SHP77 (cell line): ENCODE measurements around the gene TCERG1L.
A peak's percentile ranks its signal among the peaks of the same experiment; 100 is the strongest.
"Not testable (repeated sequence)": the region's sequence is repeated elsewhere in the genome, so short reads cannot be mapped to it uniquely, and the experiment has no call there.

Experiments
- DNase-seq, 2 experiments: peaks; one replicate each; lab custom pipeline; 2025; lab: John Stamatoyannopoulos, UW

The TCERG1L gene

DNA sequence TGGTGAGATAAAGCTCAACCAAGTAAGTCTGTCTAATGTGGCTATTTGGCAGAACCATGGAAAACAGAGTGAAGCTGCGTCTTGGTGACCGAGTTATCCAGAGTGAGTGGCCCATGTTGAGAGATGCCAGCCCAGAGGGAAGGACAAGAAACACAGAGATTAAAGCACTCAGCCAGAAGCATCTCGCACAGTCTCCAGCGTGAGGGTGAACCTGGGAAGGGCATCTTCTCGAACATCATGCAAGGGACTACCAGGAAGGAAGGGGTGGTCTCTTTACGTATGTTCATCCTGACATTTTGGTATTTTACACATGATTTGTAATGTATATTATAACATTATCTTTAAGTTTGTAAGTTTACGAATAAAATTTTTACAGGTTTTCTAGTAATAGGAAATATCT, 146.4 kb downstream of the TCERG1L start:
- DNase-seq: no peak

DNA sequence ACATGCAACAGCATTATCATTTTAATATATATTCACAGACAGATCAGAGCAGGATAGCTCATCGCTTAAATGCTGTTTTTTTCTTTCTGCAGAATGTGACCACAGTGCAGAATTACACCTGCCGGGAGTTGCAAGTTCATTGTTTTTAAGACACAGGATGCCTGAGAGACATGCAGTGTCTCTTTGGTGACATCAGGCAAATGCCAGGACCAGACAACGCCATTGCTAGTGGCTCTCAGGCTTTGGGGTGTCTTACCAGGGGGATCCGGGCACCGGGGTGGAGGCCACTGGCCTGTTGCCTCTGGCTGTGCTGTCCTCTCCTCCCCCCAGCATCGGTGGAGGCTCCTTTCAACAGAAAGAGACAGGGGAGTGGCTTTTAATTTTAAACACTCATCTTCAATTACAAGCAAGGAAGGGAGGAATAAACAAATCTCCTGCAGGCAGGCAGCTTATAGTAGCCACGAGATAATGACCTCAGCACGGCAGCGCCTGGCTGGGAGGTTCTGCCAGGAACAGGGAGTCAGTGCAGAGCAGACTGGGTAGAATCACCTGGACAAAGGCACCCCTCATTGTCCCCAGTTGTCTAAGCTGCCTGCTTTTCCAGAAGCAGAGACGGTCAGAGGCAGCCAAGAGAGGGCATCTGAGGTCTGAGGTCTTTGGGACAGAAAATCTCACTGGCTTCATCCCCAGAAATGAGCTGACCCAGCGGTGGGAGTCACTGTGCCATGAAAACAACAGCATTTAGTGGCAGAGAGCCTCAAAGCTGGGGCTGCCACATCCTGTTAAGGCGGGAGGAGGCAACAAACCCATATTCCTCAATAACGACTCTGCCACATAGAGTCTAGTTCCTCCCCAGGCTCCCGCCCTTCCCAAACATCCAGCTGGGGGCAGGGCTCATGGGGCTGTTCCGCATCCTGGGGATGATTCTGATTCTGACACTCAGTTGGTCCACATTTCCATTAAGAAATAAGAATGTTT, 148.4 kb downstream of the TCERG1L start:
- no peak for DNase-seq

DNA sequence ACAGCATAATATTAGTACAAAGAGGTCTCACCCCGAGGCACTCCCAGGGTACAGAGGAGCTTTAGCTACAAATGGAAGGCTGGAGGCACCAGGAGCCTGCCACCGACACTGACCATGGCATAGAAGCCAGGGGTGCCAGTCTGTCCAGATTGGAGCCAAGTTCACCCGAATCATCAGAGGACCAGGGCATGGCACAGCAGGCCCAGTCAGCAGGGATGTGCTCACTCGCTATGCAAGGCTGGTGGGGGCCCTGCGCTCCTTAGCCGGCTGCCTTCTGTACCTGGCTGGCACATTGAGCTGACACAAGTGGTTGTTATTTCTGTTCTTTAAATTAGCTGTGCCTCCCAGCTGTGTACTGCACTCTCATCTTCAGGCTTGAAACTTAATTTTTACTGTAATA, 149.3 kb downstream of the TCERG1L start:
- DNase-seq: no peak

DNA sequence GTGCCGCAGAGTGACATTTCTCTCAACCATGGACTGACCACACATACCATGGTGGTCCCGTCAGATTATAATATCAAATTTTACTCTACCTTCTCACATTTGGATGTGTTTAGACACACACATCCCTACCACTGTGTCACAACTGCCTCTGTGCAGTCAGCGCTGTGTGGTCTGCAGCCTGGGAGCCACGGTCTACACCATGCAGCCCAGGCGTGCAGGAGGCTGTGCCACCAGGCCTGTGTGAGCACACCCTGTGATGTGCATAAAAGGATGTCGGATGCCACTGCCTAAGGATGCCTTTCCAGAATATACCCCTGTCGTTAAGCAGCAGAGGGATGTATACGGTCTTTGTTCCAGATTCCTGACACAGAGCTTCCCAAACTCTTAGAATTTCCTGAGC, 150.4 kb downstream of the TCERG1L start:
- DNase-seq: no peak

DNA sequence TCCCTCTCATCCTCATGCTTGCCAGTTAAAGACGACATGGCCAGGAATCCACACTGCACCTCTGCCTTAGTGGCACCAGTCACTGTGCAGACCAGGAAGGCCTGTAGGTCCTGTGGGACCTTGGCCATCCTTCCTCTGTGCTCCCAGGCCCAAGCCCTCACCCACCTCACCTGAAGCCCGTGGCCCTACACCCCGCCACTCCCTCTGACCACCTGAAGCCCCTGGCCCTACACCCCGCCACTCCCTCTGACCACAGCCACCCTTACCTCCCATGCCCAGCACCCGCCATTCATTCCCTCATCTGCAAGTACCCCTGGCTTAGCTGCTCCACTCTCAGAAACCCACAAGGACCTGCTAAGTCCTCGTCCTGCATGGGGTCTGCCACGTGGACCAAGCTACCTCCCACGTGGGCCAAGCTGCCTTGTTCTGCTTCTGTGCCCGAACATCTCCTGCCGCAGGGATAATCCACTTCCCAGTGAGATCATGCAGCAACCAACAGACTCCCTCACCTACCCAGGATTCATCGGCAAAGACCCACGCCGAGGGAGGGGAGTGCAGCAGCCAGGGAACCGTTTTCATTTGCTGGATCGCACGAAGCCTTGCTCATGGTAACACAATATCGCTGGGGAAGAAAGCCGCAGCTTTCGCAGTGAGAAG, 151.2 kb downstream of the TCERG1L start:
- DNase-seq: no peak

DNA sequence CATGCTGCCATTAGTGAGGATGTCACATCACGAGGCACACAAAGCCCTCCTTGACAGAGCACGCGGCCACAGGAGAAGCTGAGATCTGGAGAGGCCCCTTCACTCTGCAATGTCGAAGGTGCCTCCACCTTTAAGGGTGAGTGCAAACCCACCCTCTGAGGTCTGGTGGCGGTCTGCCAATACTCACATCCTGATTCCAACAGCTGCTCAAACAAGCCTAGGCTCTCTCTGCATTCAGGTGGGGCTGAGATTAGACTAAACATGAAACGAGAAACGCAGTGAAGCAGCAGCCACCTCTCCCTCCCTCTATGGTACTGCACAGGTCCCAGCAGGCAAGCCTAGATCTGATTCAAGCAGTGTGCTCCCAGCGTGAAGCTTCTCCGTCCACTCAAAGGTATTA, 151.8 kb downstream of the TCERG1L start:
- peak in 1 of 2 experiments; percentile 13 for DNase-seq

DNA sequence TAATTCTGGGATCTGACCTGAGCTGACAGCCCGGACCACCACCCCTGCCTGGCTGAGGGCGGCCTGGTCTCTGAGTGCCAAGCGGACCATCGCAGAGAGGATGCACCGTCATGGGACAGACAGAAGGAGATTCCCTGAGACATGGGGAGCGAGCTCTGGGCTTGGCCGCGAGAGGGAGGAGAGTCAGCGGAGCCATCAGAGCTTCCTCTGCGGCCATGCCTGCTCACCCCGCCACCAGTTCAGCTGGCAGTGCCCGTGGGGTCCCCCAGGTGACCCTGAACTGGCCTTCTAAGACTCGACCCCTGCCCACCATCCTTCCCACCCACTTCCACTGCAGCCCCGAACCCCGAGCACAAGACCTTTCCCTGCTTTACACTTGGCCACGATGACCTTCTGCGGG, 152.8 kb downstream of the TCERG1L start:
- DNase-seq: no peak

DNA sequence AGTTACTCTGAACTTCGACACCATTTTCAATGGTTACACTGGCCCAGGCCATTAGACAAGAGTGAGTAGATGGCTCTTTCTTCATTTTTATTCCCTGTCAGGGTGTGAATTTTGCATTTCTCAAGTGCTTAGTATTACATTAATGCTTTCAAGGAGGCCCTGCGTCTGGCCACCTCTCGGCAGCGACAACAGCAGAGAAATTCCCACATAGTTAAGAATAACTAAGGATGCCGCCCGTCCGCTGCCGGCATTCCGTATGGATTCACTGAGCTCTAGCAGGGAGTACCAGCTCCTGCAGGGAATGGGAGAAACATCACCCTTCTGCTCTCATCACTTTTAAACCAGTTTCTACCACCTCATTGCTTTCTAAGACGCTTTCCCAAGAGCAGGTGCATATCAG, 153.6 kb downstream of the TCERG1L start:
- no peak for DNase-seq

DNA sequence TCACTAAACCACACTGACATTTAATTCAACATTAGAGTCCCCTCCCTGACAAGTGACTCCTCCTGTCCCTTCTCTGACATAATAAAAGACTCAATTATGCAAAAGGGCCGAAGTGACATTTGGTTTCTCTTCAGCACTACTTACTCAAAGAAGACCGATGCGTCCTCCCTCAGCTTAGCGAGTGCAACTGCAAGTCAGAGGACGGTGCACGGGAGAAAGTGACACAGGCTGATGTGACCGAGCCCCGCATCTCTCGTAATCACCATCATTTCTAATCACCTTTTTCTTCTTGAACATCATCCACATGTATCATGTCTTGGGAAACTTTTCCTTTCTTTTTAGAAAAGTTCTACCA, 155.7 kb downstream of the TCERG1L start:
- DNase-seq: no peak

DNA sequence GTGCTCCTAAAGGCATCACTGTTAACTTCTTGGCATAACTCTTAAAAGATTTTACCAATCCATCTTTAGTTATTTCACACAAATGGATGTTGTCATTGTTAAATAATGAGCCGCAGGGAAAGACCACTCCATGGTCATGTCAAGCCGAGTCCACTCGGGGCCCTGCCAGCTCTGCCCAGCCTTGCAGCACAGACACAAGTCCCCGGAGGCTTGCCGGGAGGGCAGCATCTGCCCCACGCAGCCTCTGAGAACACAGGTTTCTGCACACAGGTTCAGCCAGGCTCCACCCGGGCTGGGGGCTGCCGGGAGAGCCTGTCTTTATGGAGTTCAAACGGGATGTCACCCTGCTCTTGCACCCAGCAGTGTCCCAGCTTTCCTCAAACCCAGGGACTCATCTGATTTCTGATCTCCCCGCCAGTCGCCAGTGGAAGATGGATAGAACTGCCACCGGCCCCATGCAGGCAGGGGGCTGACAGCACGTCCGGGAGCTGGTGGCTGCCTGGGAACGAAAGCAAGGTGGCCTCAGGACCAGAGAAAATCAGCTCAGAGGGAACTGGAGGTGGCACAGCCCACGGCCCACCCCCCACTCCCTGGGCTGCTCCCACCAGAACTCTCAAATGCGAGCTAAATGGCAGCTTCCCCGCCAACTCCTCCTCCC, 156.2 kb downstream of the TCERG1L start:
- no peak for DNase-seq

DNA sequence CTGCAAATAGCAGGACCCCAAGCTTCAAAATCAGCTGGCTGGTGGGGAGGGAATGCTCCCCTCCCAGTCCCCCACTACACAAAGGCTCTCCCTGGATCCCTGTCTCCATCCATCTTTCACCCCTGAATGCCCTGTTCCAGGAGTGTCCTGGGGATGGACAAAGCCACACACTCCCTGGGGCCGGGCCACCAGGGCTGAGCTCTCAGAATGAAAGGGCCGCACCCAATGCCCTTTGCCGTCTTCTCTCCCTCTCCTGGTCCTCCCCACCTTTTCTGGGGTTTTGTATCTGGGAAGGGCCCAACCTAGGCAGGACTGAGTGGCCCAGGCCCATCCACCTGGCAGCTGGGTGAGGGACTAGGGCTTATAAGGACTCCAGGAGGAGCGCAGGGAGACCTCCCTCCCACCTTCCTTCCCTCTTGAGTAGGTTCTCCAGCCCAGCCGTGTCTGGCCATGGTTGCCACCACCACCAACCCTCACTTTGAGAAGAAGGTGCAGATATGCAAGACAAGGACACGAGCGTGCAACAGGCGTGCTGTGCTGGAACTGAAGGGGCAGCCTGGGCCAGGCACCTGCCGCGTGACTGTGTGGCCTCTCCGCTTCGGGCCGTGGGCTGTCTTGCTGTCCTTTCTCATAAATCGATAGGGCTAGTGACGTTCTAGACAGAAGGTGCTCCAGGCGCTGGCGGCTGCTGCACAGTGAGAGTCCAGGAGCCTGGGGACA, 157.1 kb downstream of the TCERG1L start:
- DNase-seq: no peak

DNA sequence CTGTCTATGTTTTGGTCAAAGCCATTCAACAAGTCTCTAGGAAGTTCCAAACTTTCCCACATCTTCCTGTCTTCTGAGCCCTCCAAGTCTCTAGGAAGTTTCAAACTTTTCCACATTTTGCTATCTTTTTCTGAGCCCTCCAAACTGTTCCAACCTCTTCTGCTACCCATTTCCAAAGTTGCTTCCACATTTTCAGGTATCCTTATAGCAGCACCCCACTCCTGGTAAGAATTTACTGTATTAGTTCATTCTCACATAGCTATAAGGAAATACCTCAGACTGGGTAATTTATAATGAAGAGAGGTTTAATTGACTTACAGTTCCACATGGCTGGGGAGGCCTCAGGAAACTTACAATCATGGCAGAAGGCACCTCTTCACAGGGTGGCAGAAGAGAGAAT, 159.1 kb downstream of the TCERG1L start:
- DNase-seq: not testable (repeated sequence)

DNA sequence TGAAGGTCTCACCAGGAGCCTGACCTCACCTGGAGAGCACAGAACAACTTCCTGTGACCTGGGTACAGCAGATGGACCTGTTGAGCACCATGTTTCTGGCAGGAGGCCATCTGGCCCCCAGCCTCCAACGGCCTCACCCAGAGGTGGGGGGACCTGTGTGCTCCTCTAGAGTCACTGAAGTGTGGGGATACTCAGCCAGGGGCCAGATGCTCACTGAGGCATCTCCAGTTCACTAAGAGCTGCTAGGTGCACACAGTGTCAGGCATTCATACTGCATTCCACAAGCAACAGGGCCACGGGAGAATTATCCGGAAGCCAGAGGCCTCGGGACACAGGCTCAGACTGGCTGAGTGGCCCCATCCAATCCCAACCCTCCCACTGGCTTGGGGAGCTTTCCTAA, 161.4 kb downstream of the TCERG1L start:
- DNase-seq: no peak

DNA sequence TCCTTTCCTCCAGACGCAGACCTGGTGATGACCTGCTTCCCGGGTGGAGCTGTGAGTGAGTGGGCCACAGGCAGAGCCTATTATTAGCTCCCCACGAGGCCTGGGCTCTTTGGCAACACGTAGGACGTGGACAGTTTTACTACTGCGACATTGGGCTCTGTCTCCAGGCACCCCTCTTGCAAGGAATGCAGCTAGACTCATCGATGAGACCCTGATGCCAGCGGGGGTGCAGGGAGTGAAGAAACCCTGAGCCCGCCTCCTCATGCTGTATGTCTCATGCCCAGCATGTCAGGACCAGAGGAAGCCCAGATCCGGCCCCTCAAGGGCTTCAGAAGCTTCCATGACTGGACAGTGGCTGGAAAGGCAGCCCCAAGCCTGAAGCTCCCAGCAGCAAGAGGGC, 161.9 kb downstream of the TCERG1L start:
- no peak for DNase-seq

DNA sequence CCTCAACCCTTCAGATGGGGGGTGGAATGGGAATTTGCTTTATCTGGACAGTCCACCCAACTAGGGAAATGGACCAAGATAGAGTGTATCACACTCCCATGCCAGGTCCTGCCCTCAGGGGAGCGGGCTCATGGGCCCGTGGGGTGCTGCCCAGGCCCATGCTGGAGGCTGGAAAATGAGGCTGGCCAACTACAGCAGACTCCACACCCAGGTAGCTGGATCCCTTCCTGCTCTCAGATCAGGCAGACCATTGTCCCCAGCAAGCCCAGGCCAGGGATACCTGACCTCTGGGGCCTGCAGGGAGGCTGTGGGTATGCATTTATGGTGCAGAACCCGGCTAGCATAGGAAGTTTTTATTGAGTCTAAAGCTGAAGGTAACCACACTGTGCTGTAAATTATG, 162.4 kb downstream of the TCERG1L start:
- no peak for DNase-seq

DNA sequence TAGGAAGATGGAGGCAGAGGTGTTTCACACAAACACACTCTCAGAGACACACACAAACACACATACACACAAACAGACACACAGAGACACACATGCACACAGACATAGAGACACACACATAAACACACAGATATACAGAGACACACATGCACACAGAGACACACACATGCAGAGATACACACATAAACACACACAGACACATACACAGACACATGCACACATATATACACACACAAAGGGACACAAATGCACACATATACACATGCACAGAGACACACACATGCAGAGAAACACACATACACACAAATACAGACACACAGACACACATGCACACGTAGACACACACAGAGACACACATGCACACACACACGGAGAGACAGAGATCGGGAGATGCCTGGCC, 163.3 kb downstream of the TCERG1L start:
- DNase-seq: no peak

DNA sequence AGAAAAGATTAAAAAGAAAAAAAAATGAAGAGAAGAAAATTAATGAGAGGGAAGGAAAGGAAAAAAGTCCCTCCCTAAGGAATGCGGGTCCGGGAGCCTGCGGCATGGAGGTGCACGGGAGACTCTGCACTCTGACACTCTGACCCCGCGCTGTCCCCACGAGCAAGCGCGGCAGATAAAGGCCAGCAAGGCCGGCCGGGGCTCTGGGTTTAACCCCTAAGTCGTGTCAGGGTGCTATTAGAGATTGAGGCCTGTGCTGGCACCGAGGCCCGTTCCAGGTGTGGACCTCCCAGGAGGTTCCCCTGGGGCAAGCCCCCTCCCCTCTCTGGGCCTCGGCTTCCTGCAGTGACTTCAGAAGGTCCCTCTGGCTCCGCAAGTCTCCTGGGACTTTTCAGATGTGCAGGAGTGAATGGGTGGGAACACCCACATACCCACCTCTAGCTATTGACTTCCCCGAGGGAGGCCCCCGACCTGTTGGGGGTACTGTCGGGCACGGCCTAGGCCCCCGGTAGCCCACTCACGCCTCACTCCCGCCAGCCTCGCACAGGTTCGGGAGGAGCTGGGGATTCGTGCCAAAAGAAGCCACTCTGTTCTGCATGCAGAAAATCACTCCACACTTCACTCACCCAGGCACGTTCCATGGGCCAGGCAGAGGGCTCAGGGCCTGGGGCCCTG, 164.1 kb downstream of the TCERG1L start:
- DNase-seq: no peak

DNA sequence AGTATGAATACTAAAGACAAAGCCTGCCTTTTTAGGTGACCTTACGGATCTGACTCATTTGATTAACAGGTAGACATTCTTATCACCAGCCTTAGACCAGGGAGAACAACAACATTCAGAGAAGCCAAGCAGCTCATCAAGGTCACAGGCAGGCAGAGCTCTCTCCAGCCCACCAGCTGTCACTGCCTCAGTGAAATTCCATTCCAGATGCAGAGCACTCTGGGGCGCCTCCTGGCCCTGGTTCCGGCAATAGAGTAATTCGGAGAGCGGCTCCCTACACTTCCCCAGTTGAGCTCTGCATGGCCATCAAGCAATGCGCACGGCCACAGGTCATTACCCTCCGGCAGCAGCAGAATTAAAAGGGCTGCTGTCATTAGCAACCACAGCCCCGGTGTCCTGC, 164.7 kb downstream of the TCERG1L start:
- DNase-seq: no peak

DNA sequence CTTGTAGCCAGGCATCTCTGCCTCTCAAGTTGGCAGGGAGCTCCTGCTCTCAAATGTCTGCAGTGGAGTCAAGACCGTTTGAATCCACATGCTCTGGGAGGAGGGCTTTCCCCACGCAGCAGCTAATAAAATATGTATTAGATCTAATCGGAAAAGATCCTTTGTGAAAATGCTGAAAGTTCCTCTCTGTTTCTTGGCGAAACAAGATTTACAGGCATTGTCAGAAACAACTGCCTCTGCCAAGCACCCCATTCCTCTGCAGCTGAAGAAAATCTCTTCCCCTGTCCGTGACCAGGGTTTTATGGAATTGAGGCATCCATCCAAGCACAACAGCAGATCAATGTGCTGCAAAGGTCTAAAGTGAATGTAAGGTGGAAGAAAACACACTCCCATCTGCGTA, 165.8 kb downstream of the TCERG1L start:
- DNase-seq: no peak

DNA sequence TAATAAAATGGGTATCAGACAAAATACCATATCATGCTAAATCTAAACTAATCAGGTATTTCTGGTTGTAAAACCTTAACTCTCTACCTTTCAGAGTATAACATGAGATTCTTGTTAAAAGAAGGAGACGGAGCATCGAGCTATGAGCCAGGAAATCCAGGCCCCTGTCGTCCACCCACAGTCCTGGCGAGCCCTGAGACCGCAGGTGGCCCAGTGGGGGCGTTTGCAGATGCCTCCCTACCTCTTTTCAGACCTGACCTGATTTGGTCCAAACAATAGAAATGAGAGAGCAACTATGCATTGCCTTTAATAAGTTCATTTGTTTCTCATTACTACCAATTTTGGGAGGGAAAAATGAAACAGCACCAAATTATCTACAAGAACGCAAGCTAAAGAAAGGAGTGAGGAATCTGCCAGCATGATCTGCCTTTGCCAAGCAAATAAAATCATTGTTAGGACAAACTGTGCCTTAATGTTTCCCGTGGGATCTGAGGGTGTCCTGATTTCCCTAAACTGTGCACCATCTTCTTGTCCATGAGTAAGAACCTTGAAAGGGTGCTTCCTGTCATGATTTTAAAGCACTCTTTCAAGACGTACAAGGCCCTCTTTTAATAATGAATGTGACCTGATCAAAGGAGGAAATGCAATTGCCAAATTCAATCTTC, 166.7 kb downstream of the TCERG1L start:
- no peak for DNase-seq

DNA sequence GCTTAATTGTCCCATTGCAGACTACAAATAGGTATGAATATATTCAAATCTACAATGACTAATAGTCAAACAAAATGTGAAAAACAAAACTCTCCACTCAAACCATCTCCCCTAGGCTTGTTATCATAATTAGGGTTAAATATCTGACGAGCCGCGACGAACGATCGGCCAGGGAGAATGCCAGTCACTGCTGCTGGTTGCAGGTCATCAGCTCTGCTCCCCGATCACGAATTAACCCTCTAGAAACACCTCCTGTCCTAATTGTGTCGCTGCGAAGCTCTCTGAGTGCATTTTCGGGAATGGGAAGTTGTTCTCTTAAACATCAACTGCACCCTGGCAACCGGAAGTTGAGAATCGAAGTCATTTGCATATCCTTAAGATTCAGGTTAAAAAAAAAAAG, 167.3 kb downstream of the TCERG1L start:
- no peak for DNase-seq
